ENCODE data around the gene SLF2.

SLF2 gene

DNA sequence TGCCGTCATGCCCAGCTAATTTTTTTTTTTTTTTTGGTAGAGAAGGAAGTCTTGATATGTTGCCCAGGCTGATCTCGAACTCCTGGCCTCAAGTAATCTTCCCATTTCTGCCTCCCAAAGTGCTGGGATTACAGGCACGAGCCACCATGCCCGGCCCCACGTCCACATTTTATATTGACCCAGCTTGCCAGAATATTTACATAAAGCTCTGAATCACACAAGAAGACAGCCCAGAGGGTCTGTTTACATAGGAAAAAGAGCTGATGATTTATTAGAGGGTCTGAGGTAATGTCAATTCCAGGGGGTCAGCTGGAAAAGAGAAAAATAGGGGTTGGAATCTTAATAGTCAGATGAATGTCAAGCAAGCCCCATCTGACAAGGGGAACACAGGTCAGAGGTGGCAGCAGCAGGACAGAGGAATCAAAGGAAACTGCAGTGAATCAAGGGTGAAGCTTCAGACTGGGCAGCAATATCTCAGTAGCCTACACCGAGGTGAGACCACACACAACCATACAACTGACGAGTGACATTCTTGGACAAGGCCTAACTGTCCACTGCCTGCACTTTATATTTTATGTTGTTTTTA, 15.8 kb upstream of the SLF2 start:
- TF ChIP-seq TAF1 (IDR thresholded peaks at IDR 0.05; ENCODE audit: low read depth), result no peak
- no peak for TF ChIP-seq NFIC (IDR thresholded peaks at IDR 0.05)
- no peak for TF ChIP-seq ZBTB7A (IDR thresholded peaks at IDR 0.05; ENCODE audit: low read depth)
- no peak for TF ChIP-seq FOXM1 (IDR thresholded peaks at IDR 0.05; ENCODE audit: borderline replicate concordance, low read depth)
- no peak for TF ChIP-seq RAD21 (IDR thresholded peaks at IDR 0.05; ENCODE audit: low read depth)
- TF ChIP-seq CEBPB (IDR thresholded peaks at IDR 0.05), result no peak
- no peak for TF ChIP-seq CREB1 (IDR thresholded peaks at IDR 0.05; ENCODE audit: low read depth)
- no peak for TF ChIP-seq EP300 (IDR thresholded peaks at IDR 0.05; ENCODE audit: borderline replicate concordance)
- TF ChIP-seq TEAD4 (IDR thresholded peaks at IDR 0.05), result no peak
- TF ChIP-seq, protein P1, sequence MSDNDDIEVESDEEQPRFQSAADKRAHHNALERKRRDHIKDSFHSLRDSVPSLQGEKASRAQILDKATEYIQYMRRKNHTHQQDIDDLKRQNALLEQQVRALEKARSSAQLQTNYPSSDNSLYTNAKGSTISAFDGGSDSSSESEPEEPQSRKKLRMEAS (IDR thresholded peaks at IDR 0.05), result no peak
- TF ChIP-seq, protein P2, sequence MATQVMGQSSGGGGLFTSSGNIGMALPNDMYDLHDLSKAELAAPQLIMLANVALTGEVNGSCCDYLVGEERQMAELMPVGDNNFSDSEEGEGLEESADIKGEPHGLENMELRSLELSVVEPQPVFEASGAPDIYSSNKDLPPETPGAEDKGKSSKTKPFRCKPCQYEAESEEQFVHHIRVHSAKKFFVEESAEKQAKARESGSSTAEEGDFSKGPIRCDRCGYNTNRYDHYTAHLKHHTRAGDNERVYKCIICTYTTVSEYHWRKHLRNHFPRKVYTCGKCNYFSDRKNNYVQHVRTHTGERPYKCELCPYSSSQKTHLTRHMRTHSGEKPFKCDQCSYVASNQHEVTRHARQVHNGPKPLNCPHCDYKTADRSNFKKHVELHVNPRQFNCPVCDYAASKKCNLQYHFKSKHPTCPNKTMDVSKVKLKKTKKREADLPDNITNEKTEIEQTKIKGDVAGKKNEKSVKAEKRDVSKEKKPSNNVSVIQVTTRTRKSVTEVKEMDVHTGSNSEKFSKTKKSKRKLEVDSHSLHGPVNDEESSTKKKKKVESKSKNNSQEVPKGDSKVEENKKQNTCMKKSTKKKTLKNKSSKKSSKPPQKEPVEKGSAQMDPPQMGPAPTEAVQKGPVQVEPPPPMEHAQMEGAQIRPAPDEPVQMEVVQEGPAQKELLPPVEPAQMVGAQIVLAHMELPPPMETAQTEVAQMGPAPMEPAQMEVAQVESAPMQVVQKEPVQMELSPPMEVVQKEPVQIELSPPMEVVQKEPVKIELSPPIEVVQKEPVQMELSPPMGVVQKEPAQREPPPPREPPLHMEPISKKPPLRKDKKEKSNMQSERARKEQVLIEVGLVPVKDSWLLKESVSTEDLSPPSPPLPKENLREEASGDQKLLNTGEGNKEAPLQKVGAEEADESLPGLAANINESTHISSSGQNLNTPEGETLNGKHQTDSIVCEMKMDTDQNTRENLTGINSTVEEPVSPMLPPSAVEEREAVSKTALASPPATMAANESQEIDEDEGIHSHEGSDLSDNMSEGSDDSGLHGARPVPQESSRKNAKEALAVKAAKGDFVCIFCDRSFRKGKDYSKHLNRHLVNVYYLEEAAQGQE (IDR thresholded peaks at IDR 0.05; ENCODE audit: low read depth), result no peak
- TF ChIP-seq EGR1 (IDR thresholded peaks at IDR 0.05), result no peak

DNA sequence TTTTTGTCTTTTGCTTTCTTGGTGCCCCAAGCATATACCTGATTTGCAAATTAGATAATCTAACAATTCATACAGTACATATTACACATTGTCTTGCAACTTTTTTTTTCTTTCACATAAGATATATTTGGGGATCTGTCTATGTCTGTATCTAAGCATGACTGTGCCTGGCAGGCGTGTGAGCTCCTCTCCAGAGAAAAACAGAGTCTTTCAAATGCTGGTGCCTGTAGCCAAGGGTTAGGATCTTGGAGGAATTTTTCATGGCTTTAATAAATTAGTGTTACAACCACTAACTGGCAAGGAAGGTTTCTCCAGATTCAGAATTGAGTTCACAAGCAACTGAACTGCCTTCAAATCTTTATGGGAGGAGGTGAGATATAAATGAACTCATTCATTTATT, 14.8 kb upstream of the SLF2 start:
- TF ChIP-seq RAD21 (IDR thresholded peaks at IDR 0.05; ENCODE audit: low read depth), result no peak

DNA sequence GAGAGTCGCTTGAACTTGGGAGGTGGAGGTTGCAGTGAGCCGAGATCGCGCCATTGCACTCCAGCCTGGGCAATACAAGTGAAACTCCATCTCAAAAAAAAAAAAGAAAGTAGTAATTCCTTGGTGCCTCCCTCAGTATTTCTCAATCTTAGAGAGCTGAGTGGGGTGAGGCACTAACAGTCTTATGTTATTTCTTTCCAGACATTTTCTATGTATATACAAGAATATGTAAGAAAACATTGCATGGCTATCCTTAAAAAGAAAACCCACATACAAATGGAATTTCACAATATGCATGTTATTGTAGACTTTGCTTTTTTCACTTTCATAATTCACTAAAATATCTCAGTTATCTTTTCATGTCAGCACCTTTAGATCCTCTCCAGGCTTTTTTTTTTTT, 13.6 kb upstream of the SLF2 start:
- TF ChIP-seq YY1 (IDR thresholded peaks at IDR 0.05; ENCODE audit: low read depth) (no peak), FOXM1 (IDR thresholded peaks at IDR 0.05; ENCODE audit: borderline replicate concordance, low read depth) (no peak), CREB1 (IDR thresholded peaks at IDR 0.05; ENCODE audit: low read depth) (no peak), ZBTB7A (IDR thresholded peaks at IDR 0.05; ENCODE audit: low read depth) (no peak), TAF1 (IDR thresholded peaks at IDR 0.05; ENCODE audit: low read depth) (no peak), NFIC (IDR thresholded peaks at IDR 0.05) (no peak), RAD21 (IDR thresholded peaks at IDR 0.05; ENCODE audit: low read depth) (no peak), EGR1 (IDR thresholded peaks at IDR 0.05) (no peak), EP300 (IDR thresholded peaks at IDR 0.05; ENCODE audit: borderline replicate concordance) (no peak), TEAD4 (IDR thresholded peaks at IDR 0.05) (no peak), CEBPB (IDR thresholded peaks at IDR 0.05) (no peak), TCF12 (IDR thresholded peaks at IDR 0.05; ENCODE audit: low read depth) (no peak)
- TF ChIP-seq, protein P3, sequence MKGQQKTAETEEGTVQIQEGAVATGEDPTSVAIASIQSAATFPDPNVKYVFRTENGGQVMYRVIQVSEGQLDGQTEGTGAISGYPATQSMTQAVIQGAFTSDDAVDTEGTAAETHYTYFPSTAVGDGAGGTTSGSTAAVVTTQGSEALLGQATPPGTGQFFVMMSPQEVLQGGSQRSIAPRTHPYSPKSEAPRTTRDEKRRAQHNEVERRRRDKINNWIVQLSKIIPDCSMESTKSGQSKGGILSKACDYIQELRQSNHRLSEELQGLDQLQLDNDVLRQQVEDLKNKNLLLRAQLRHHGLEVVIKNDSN (IDR thresholded peaks at IDR 0.05), result no peak
- TF ChIP-seq, protein P2 (IDR thresholded peaks at IDR 0.05; ENCODE audit: low read depth), result no peak
- TF ChIP-seq, protein P1 (IDR thresholded peaks at IDR 0.05), result no peak

DNA sequence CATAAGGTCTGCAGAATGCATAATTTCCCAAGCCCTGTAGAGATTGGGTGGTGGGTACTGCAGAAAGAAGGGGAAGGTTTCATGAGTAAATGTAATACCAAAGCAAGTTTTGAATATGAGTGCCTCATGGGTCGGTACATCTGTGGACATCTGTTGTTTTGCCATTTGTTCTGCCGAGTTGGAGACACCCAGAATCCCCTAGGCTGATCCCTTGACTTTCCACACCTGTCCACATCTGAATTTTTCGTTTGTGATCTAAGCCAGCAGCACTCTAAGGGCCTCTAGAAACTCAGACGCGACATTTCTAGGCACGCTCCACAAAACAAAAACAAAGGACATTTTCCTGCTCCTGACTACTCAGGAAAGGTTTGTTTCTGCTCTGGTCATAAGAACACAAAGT, 11.7 kb upstream of the SLF2 start:
- TF ChIP-seq, protein P1 (IDR thresholded peaks at IDR 0.05), result peak; percentile 34; the same call in 1 of the 2 replicates
- TF ChIP-seq EGR1 (IDR thresholded peaks at IDR 0.05) (no peak), TEAD4 (IDR thresholded peaks at IDR 0.05) (peak; percentile 17; the same call in 1 of the 2 replicates)

DNA sequence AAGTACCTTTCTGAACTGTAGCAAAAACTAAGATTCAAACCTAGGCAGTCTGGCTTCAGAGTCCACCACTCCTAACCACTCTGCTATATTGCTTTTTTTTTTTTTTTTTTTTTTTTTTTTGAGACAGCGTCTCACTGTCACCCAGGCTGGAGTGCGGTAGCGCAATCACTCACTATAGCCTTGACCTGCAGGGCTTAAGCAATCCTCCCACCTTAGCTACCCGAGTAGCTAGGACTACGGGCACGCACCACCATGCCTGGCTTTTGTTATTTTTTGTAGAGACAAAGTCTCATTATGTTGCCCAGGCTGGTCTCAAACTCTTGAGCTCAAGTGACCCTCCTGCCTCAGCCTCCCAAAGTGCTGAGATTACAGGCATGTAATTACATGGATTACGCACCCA, 10.1 kb upstream of the SLF2 start:
- TF ChIP-seq RAD21 (IDR thresholded peaks at IDR 0.05; ENCODE audit: low read depth), result no peak
- no peak for TF ChIP-seq FOXM1 (IDR thresholded peaks at IDR 0.05; ENCODE audit: borderline replicate concordance, low read depth)
- no peak for TF ChIP-seq EP300 (IDR thresholded peaks at IDR 0.05; ENCODE audit: borderline replicate concordance)
- TF ChIP-seq EGR1 (IDR thresholded peaks at IDR 0.05), result no peak
- no peak for TF ChIP-seq TCF12 (IDR thresholded peaks at IDR 0.05; ENCODE audit: low read depth)
- TF ChIP-seq, protein P1 (IDR thresholded peaks at IDR 0.05), result no peak
- no peak for TF ChIP-seq TEAD4 (IDR thresholded peaks at IDR 0.05)
- no peak for TF ChIP-seq NFIC (IDR thresholded peaks at IDR 0.05)
- TF ChIP-seq ZBTB7A (IDR thresholded peaks at IDR 0.05; ENCODE audit: low read depth), result no peak
- no peak for TF ChIP-seq CEBPB (IDR thresholded peaks at IDR 0.05)
- TF ChIP-seq YY1 (IDR thresholded peaks at IDR 0.05; ENCODE audit: low read depth), result no peak
- no peak for TF ChIP-seq CREB1 (IDR thresholded peaks at IDR 0.05; ENCODE audit: low read depth)
- TF ChIP-seq, protein P3 (IDR thresholded peaks at IDR 0.05), result no peak
- TF ChIP-seq, protein P2 (IDR thresholded peaks at IDR 0.05; ENCODE audit: low read depth), result no peak
- no peak for TF ChIP-seq TAF1 (IDR thresholded peaks at IDR 0.05; ENCODE audit: low read depth)
